Neuronal stem cell (in vitro differentiated cells): Measurements from ENCODE around the gene HOGA1.
"Not testable (repeated sequence)": the region's sequence is repeated elsewhere in the genome, so short reads cannot be mapped to it uniquely, and the experiment has no call there.

Source experiments
- DNase-seq: peaks from one replicate; pipeline ENCODE4 v3.0.0-alpha.2; 2013; ENCODE audit warnings: low spot score
- H2AFZ ChIP-seq: one replicate; pipeline ENCODE4 v1.6.1; 2013; ENCODE audit warnings: mild to moderate bottlenecking, low read length, inconsistent platforms
- H2AK5ac ChIP-seq: 2 replicates; pipeline ENCODE4 v1.6.1; 2013; ENCODE audit warnings: low read depth, mild to moderate bottlenecking, inconsistent platforms, low read length, moderate library complexity, mixed read lengths
- H2BK120ac ChIP-seq: 2 replicates; pipeline ENCODE4 v1.6.1; 2013; ENCODE audit warnings: low read depth, mild to moderate bottlenecking, inconsistent platforms, low read length, moderate library complexity, mixed read lengths
- H2BK12ac ChIP-seq: one replicate; pipeline ENCODE4 v1.6.1; 2013; ENCODE audit warnings: low read length, inconsistent platforms
- H2BK15ac ChIP-seq: 2 replicates; pipeline ENCODE4 v1.6.1; 2013; ENCODE audit warnings: mild to moderate bottlenecking, low read length, inconsistent platforms, mixed read lengths
- H2BK5ac ChIP-seq: one replicate; pipeline ENCODE4 v1.6.1; 2013; ENCODE audit warnings: inconsistent platforms, mild to moderate bottlenecking, low read length, moderate library complexity
- H3K14ac ChIP-seq: one replicate; pipeline ENCODE4 v1.6.1; 2013; ENCODE audit warnings: low read length, inconsistent platforms
- H3K18ac ChIP-seq: 2 replicates; pipeline ENCODE4 v1.6.1; 2013; ENCODE audit warnings: low read length, inconsistent platforms
- H3K23ac ChIP-seq: 2 replicates; pipeline ENCODE4 v1.6.1; 2013; ENCODE audit warnings: low read depth, mild to moderate bottlenecking, mixed read lengths, low read length, inconsistent platforms; ENCODE audit not compliant: poor library complexity
- H3K27ac ChIP-seq: replicated peaks from 3 replicates; pipeline ENCODE4 v1.5.1; 2013; ENCODE audit warnings: low read length, inconsistent platforms
- H3K27me3 ChIP-seq, 3 experiments: 2 replicates each; pipeline ENCODE4 v1.6.1; 2013; ENCODE audit warnings: low read length in 3 of 3, mild to moderate bottlenecking in 2 of 3, inconsistent platforms in 1 of 3, low read depth in 1 of 3, mixed read lengths in 1 of 3, moderate library complexity in 1 of 3; ENCODE audit not compliant: control insufficient read depth in 3 of 3, insufficient read depth in 3 of 3
- H3K36me3 ChIP-seq, 2 donors: replicated peaks in 1 of 2; 2 replicates each; pipeline ENCODE4 v1.6.1; 2013; ENCODE audit warnings: low read length in 2 of 2; ENCODE audit not compliant: control insufficient read depth in 2 of 2, insufficient read depth in 2 of 2
- H3K4ac ChIP-seq: 2 replicates; pipeline ENCODE4 v1.6.1; 2013; ENCODE audit warnings: inconsistent platforms, mild to moderate bottlenecking, low read length, moderate library complexity
- H3K4me1 ChIP-seq, 2 donors: 1 replicate in 1 of 2; 2 replicates in 1 of 2; pipeline ENCODE4 v1.6.1; 2013; ENCODE audit warnings: low read length in 2 of 2, low read depth in 1 of 2; ENCODE audit not compliant: control insufficient read depth in 2 of 2, insufficient read depth in 1 of 2
- H3K4me2 ChIP-seq: one replicate; pipeline ENCODE4 v1.6.1; 2013; ENCODE audit warnings: mild to moderate bottlenecking, low read length, inconsistent platforms; ENCODE audit not compliant: insufficient read depth, poor library complexity, severe bottlenecking
- H3K4me3 ChIP-seq, 2 donors: 2 replicates each; pipeline ENCODE4 v1.5.1; 2013; ENCODE audit warnings: low read length in 2 of 2, mild to moderate bottlenecking in 2 of 2, inconsistent platforms in 1 of 2, moderate library complexity in 1 of 2
- H3K79me1 ChIP-seq: one replicate; pipeline ENCODE4 v1.6.1; 2013; ENCODE audit warnings: low read depth, mild to moderate bottlenecking, inconsistent platforms, low read length, moderate library complexity
- H3K9ac ChIP-seq: one replicate; pipeline ENCODE4 v1.6.1; 2013; ENCODE audit warnings: mild to moderate bottlenecking, low read depth, low read length, inconsistent platforms; ENCODE audit not compliant: poor library complexity
- H3K9me3 ChIP-seq, 2 donors: replicated peaks in 1 of 2; 2 replicates each; pipeline versions ENCODE3 to v1.6.1; 2013; ENCODE audit warnings: low read length in 2 of 2, mild to moderate bottlenecking in 2 of 2, inconsistent platforms in 1 of 2, low read depth in 1 of 2, mixed read lengths in 1 of 2, moderate library complexity in 1 of 2; ENCODE audit not compliant: control insufficient read depth in 2 of 2, insufficient read depth in 1 of 2
- H4K8ac ChIP-seq: one replicate; pipeline ENCODE4 v1.6.1; 2013; ENCODE audit warnings: low read depth, mild to moderate bottlenecking, inconsistent platforms, low read length, moderate library complexity
- H4K91ac ChIP-seq: one replicate; pipeline ENCODE4 v1.6.1; 2013; ENCODE audit warnings: low read length, low read depth, mild to moderate bottlenecking, inconsistent platforms; ENCODE audit not compliant: poor library complexity
- WGBS, 2 donors: extraction: QIAGEN DNeasy Blood & Tissue Kit; methylation state at CpG; one replicate each; pipeline ENCODE4 v1.1.7; 2013; ENCODE audit warnings: missing lambda C conversion rate in 2 of 2, mixed read lengths in 1 of 2; ENCODE audit not compliant: insufficient read length in 2 of 2, insufficient replicate concordance in 1 of 2; ENCODE audit errors: extremely low coverage in 2 of 2; 5-methylcytosine and 5-hydroxymethylcytosine counted together

The HOGA1 gene

GRCh38 chr10:97555541-97555940 is 28.6 kb upstream of the HOGA1 start:
- not testable (repeated sequence) for H3K14ac ChIP-seq, H2AK5ac ChIP-seq, H2BK12ac ChIP-seq, H3K18ac ChIP-seq, H3K4me2 ChIP-seq, H3K23ac ChIP-seq, H3K36me3 ChIP-seq, H3K4ac ChIP-seq, DNase-seq, H3K9ac ChIP-seq, H3K4me3 ChIP-seq, H3K9me3 ChIP-seq, H2BK5ac ChIP-seq, H2AFZ ChIP-seq, H2BK120ac ChIP-seq, H4K8ac ChIP-seq, H3K4me1 ChIP-seq, H3K27me3 ChIP-seq, H3K27ac ChIP-seq, H3K79me1 ChIP-seq, H2BK15ac ChIP-seq, H4K91ac ChIP-seq
- no CpG with 5 or more reads among the region's 10 CpGs for WGBS, 2 donors

- not testable (repeated sequence) for H3K27ac ChIP-seq, H3K4ac ChIP-seq, H4K91ac ChIP-seq, H3K18ac ChIP-seq, H3K27me3 ChIP-seq, H3K9me3 ChIP-seq, DNase-seq, H2BK120ac ChIP-seq, H2BK5ac ChIP-seq, H3K79me1 ChIP-seq, H2AFZ ChIP-seq, H3K9ac ChIP-seq, H3K14ac ChIP-seq, H2AK5ac ChIP-seq, H3K36me3 ChIP-seq, H3K4me2 ChIP-seq, H3K4me3 ChIP-seq, H4K8ac ChIP-seq, H3K23ac ChIP-seq, H2BK12ac ChIP-seq, H2BK15ac ChIP-seq, H3K4me1 ChIP-seq
- WGBS, 2 donors: no CpG with 5 or more reads among the region's 17 CpGs
These were observed 23.3 kb upstream of the HOGA1 start for GRCh38 chr10:97560731-97561381.

DNA sequence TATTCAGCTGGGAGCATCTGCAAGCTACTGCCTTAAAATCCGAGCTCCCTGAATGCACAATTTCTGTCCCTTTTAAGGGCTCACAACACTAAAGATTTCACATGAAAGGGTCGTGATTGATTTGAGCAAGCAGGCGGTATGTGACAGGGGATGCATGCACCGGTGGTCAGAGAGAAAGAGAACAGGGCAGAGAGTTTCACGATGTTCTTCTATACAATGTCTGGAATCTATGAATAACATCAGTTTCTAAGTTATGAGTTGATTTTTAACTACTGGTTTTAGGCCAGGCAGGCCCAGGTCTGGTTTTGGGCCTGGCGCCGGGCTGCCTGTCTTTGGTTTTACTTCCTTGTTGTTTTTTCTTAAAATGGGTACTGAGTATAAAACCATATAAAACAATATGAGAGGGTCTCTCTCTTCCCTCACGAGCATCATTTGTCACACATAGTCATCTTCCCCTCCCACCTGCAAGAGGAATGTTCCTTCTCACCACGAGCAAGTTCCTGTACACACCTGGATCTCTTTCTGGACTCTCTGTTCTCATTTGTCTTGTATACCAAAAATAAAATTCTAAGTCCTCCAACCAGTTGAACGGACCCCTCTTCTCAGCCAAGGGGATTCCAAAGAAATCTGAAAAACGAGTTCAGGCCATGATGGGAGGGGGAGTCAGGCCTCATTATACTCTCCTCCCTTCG is 22.7 kb upstream of the HOGA1 start:
- H2BK5ac ChIP-seq, H3K27ac ChIP-seq, H4K91ac ChIP-seq: not testable (repeated sequence)

GRCh38 chr10:97562329-97562728 is 21.9 kb upstream of the HOGA1 start:
- not testable (repeated sequence) for H3K9me3 ChIP-seq, H3K4me3 ChIP-seq, H3K4ac ChIP-seq, H2BK15ac ChIP-seq, H3K79me1 ChIP-seq, H3K27me3 ChIP-seq, H3K36me3 ChIP-seq, H3K9ac ChIP-seq, H3K4me1 ChIP-seq, H3K4me2 ChIP-seq, H2AK5ac ChIP-seq, DNase-seq, H3K23ac ChIP-seq, H4K91ac ChIP-seq, H3K27ac ChIP-seq, H3K14ac ChIP-seq, H2BK5ac ChIP-seq, H2BK12ac ChIP-seq, H2AFZ ChIP-seq, H2BK120ac ChIP-seq, H4K8ac ChIP-seq, H3K18ac ChIP-seq
- WGBS, 2 donors: no CpG with 5 or more reads among the region's 5 CpGs

More for the DNA sequence above, 22.7 kb upstream of the HOGA1 start:
- not testable (repeated sequence) for H3K14ac ChIP-seq, H2AFZ ChIP-seq, H2BK15ac ChIP-seq, H4K8ac ChIP-seq, H3K27me3 ChIP-seq, H3K9me3 ChIP-seq, DNase-seq, H3K9ac ChIP-seq, H3K4me1 ChIP-seq, H3K4me3 ChIP-seq, H3K4me2 ChIP-seq, H2BK120ac ChIP-seq, H2AK5ac ChIP-seq, H3K79me1 ChIP-seq, H2BK12ac ChIP-seq, H3K23ac ChIP-seq, H3K18ac ChIP-seq, H3K4ac ChIP-seq, H3K36me3 ChIP-seq
- WGBS, 2 donors: no CpG with 5 or more reads among the region's 12 CpGs
